ENCODE results near the gene LRRC61.
A peak's percentile ranks its signal among the peaks of the same experiment; 100 is the strongest.
"Not testable (repeated sequence)": the region's sequence is repeated elsewhere in the genome, so short reads cannot be mapped to it uniquely, and the experiment has no call there.

LRRC61 gene, protein sequence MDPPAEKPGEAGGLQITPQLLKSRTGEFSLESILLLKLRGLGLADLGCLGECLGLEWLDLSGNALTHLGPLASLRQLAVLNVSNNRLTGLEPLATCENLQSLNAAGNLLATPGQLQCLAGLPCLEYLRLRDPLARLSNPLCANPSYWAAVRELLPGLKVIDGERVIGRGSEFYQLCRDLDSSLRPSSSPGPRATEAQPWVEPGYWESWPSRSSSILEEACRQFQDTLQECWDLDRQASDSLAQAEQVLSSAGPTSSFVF

DNA sequence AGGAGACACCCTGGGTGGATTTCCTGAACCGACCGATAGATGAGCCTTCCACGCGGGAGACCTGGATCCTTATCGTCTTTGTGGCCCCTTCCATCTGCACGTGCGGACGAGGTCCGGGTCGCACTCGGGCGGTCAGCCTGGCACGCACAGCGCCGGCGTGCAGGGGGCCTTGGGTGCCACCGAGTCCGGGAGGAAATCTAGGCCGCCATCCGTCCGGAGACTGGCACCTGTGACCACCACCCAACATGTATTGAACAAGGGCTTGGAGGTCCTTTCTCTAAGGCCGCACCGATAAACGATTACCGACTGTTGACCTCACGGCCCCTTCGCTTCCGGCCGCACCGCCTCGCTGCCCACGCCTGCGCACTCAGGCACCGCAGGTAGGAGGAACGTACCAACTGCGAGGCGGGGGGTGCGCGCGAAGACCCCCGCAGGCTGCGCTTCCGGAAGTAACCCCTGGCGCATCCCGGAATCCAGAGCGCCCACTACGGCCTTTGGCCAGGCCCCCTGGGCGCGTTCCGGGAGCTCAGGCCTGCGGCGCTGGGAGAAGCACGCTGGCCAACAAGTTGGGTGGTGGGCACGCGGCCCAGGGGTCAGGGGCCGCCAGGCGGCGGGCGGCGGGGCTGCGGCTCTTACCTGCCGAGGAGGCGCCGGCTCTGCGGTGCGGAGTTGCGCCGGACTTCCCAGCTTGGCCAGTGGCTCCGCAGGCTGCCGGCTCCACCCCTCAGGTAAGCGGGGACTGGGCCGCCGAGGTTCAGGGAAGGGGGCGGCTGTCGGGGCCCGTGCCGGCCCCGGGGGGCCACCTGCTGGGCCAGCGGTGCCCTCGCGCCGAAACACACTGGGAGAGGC, at the start of gene LRRC61, which contains the start of gene ACTR3C:
Gene LRRC61 (plus strand): TSS at position 523 of the 849 bp plus-strand sequence. CDS start 13,507 bp downstream, outside the sequence.
Gene ACTR3C (minus strand): TSS at position 713 of the 849 bp plus-strand sequence. CDS start 28,249 bp downstream, outside the sequence.
- no peaks in the 10 kb centered on the region; the same call in 1 of the 2 replicates for H3K9me3 ChIP-seq (ENCODE audit: control insufficient read depth, insufficient read depth, low read length)
- peak within 1 kb of the TSS; percentile 71 for H3K9ac ChIP-seq (ENCODE audit: low read depth, low read length)
- H3K4me1 ChIP-seq (ENCODE audit: insufficient read depth, low read length): 0 out of 2 replicates have a peak, but pooled peaks cover 11% of the 10 kb centered on the region
- peaks cover 10% of the 10 kb centered on the region; the same call in 1 of the 2 replicates for H3K36me3 ChIP-seq (ENCODE audit: insufficient read depth, low read length)

DNA sequence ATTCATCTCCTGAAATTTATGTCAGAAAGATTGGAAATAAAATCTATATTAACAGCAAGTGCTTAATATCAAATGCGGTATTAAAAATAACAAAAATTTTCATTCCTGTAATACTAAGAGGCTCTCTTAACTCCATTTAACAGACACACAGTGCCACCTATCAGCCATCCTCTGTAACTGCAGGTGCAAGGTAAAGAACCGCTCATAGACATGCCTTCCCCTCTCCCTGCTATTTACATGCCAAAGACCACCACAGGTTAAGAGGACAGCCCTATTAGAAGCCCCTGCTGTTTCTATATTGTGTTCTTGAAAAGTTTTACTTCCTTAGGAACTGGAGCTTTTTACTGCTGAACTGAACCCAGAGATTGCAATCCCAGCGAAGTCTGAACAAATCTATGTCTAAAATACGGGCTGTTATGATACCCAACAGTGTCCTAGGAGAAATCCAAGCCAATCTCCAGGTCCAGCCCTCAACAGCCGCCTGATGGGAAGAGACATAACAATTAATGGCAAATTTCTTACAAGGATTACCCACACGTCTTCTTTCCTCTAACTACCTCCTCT, 46.9 kb upstream of the LRRC61 start:
- not testable (repeated sequence) for H3K9ac ChIP-seq (ENCODE audit: low read depth, low read length); H3K36me3 ChIP-seq (ENCODE audit: insufficient read depth, low read length); H3K9me3 ChIP-seq (ENCODE audit: control insufficient read depth, insufficient read depth, low read length); H3K4me1 ChIP-seq (ENCODE audit: insufficient read depth, low read length)

DNA sequence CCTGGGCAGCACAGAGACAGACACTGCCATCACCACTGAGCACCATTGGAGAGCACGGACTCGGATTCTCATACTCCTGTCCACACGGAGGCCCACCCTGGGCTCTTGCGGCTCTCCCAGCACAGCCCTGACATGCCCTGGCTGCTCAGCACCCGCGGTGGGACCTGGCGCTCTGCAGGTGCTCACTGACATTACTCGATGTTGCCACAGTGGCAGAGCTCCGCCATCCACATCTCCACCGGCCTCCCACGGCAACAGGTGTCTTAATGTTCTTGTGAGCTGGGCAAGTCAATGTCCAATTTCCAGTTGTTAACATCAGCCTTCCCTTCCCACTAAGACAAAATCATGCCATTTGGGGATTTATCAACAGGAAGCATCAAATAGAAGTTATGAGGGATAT, 44.8 kb upstream of the LRRC61 start:
- not testable (repeated sequence) for H3K9me3 ChIP-seq (ENCODE audit: control insufficient read depth, insufficient read depth, low read length); H3K36me3 ChIP-seq (ENCODE audit: insufficient read depth, low read length); H3K9ac ChIP-seq (ENCODE audit: low read depth, low read length); H3K4me1 ChIP-seq (ENCODE audit: insufficient read depth, low read length)

DNA sequence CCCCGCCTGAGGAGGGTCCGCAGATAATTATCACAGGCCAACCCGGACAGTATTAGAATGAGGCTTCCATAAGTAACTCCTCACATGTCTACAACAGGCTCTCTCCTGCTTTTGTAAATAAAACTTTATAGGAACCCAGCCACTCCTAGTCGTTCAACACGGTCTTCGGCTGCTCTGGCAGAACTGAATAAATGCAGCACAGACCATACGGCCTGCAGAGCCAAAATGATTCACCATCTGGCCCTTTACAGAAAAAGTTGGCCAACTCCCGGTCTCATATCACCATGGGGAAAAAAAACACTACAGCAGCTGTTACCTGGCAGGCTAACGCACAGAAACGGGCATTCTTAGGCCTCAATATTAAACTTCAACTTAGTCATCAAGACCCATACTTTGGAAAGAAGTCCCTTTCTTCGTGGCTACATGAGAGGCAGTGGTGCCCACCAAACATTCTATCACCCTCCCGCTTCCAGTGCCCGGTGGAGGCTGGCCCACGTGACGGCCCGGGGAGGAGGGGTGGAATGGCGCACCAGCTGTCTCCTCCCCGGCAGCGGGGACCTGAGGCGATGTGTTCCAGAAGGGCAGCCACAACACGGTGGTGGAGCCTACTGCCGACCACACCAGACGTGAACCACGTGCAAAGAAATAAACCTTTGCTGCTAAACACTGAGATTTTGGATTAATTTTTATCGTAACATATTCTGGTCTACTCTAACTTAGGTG, 41.3 kb upstream of the LRRC61 start:
- not testable (repeated sequence) for H3K36me3 ChIP-seq (ENCODE audit: insufficient read depth, low read length); H3K9me3 ChIP-seq (ENCODE audit: control insufficient read depth, insufficient read depth, low read length); H3K9ac ChIP-seq (ENCODE audit: low read depth, low read length); H3K4me1 ChIP-seq (ENCODE audit: insufficient read depth, low read length)

DNA sequence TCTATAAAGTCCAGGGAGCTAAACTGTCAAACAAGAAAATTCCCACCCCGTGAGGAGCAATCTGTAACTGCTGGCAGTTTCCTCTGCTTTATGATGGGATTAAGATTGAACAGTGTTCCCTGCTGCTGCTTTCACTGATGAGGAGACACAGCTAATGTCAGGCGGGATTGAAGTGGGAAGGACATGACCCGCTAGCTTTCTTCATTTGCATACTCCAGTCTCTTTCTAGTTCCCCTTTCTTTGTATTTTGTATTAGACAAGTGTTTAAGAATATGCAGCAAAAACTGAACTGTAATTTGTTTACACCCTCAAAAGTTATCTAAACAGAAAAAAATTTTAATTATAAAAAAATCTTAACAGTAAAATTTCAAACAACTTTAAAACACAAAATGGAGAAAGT, 40.0 kb upstream of the LRRC61 start:
- not testable (repeated sequence) for H3K36me3 ChIP-seq (ENCODE audit: insufficient read depth, low read length); H3K9me3 ChIP-seq (ENCODE audit: control insufficient read depth, insufficient read depth, low read length)

DNA sequence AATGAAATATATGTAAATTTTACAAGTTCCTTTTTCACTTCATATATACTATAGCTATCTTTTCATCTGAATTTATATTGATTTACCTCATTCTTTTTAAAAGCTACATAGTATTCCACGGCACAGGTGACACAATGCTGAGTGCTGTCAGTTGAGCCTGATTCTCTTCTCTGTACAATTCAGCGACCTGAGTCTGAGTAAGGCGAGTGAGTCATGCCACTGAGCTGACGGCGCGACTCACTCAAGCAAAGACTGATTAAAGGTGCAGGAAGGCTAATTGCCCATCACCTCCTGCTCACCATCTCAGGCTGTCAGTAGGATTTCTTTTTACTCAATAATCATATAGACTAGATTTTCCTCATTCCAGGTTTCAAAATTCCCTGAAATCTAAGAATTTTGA, 39.5 kb upstream of the LRRC61 start:
- not testable (repeated sequence) for H3K36me3 ChIP-seq (ENCODE audit: insufficient read depth, low read length); H3K4me1 ChIP-seq (ENCODE audit: insufficient read depth, low read length); H3K9ac ChIP-seq (ENCODE audit: low read depth, low read length); H3K9me3 ChIP-seq (ENCODE audit: control insufficient read depth, insufficient read depth, low read length)

More for the DNA sequence above, 40.0 kb upstream of the LRRC61 start:
- not testable (repeated sequence) for H3K4me1 ChIP-seq (ENCODE audit: insufficient read depth, low read length); H3K9ac ChIP-seq (ENCODE audit: low read depth, low read length)

DNA sequence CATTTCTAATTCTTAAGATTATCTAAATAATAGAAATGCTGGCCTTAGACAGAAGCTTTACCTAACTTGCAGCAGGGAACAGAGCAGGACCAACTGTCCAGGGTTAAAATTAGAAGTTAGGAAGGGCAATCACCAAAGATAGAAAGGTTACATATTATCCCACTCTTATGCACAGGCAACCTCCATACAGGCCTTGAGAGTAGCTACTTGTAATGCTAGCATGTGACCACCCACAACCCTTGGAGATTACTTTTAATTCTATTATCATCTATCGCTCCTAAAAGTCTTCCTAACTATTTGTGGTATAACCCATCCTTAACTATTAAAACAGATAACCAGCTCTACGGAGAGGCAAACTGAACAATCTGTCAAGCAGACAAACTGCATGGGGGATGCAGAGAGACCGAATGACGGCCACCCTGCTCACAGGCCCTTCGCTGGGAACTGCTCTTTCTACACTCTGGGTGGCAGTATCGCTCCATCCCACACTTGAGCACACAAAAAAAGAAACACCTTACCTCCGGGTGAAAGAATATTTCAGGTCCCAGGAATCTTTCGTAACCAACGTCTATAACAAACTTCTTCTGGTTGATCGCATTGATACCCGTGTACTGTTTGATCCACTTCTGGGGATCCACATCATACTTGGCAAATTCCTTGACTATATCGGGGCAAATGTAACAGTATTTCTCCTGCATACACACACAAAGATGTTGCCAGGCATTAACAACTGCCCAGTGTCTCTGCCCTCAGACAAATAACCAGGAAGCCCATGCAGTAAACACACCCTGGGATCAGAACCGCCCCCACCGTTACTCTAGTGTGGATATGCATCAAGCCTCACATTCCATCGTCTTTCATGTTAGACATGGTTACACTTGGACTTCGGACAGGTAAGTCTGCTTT, 37.1 kb upstream of the LRRC61 start:
- not testable (repeated sequence) for H3K4me1 ChIP-seq (ENCODE audit: insufficient read depth, low read length); H3K9me3 ChIP-seq (ENCODE audit: control insufficient read depth, insufficient read depth, low read length); H3K36me3 ChIP-seq (ENCODE audit: insufficient read depth, low read length); H3K9ac ChIP-seq (ENCODE audit: low read depth, low read length)

DNA sequence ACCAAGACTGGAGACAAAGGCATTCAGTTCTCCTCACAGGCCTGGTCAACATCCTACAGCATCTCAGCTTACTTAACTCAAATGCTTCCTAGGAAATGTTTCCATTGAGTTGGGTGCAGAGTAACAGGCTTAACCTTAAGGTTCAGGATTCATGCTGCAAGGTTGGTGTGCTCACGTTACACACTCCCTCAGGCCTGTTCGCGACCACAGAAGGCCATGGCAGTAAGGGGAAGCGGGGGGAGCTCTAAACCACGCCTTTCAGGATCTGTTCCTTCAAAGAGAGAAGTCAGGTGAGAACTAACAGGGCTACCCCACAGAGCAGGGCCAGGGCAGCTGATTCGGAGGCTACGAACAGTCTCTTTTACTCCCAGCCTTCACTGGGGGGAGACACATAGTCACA, 35.3 kb upstream of the LRRC61 start:
- H3K9me3 ChIP-seq (ENCODE audit: control insufficient read depth, insufficient read depth, low read length); H3K36me3 ChIP-seq (ENCODE audit: insufficient read depth, low read length); H3K4me1 ChIP-seq (ENCODE audit: insufficient read depth, low read length); H3K9ac ChIP-seq (ENCODE audit: low read depth, low read length): not testable (repeated sequence)

DNA sequence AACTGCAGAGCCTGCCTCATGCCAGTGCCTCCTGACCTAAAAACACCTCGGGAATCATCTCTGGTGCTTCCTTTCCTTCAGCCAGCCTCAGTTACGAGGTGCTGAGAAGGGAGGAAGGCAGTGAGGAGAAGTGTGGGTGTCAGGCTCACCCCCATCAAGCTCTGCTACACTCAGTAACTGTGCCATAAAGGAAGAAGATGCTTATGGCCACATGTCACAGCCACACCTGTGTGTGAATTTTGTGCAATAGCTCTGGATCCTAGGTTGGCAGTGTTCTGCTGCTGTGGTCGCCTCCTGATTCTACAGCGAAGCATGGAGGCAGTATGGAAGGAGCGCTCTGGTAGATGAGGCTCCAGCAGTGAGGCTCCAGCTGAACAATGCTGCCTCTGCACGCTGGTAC, 34.3 kb upstream of the LRRC61 start:
- not testable (repeated sequence) for H3K9me3 ChIP-seq (ENCODE audit: control insufficient read depth, insufficient read depth, low read length); H3K36me3 ChIP-seq (ENCODE audit: insufficient read depth, low read length); H3K4me1 ChIP-seq (ENCODE audit: insufficient read depth, low read length); H3K9ac ChIP-seq (ENCODE audit: low read depth, low read length)

DNA sequence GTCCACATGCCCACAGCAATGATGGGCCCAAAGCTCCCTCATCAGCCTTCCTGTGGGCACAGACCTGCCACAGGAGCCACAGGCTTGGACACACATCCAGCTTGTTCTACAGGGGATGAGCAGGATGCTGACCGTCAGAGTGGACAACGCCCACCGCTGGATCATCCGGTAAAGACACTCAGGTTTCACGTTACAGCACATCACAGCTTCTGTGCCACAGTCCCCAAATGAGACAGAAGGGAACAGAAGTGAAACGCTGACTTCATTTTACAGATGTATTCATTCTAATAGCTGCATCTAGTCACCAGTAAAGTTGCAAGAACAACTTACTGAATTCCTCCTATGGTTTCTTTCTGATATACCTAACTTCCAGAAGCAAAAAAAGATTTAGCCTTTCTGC, 32.8 kb upstream of the LRRC61 start:
- not testable (repeated sequence) for H3K4me1 ChIP-seq (ENCODE audit: insufficient read depth, low read length); H3K9ac ChIP-seq (ENCODE audit: low read depth, low read length); H3K36me3 ChIP-seq (ENCODE audit: insufficient read depth, low read length); H3K9me3 ChIP-seq (ENCODE audit: control insufficient read depth, insufficient read depth, low read length)

DNA sequence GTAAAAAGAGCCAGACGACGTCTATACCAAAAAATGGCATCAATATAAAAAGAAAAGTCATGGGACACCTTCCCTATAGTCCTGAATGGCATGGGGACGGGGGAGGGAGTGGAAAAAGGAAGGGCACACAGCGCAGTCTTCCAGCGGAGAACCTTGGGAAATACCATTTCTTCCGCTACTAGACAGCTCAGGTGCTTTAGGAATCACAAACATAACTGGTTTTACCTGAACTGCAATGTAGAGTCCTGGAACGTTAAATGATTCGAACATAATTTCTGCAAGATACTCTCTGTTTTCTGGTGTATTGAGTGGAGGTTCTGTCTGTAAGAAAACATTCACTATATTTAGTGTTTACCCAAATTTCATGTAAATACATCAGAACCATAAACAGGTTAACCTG, 28.1 kb upstream of the LRRC61 start:
- H3K4me1 ChIP-seq (ENCODE audit: insufficient read depth, low read length); H3K9ac ChIP-seq (ENCODE audit: low read depth, low read length); H3K9me3 ChIP-seq (ENCODE audit: control insufficient read depth, insufficient read depth, low read length); H3K36me3 ChIP-seq (ENCODE audit: insufficient read depth, low read length): not testable (repeated sequence)

DNA sequence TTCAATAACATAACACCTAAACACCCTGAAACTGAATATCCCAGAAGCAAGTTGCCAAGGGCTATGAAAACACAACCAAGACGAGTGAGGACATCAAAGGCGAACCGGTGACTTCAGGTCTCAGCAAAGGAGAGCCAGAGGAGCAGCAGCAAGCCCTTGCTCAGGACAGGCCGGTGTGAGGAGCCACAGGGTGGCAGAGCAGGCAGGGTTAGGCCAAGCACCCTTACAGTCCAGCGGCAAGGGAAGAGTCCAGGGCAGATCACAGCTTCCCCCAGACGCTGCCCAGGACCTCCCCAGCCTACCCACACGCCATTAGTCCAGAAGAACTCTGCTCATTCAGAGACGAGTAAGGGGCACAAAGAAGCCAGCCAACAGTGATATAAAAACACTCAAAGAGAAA, 27.5 kb upstream of the LRRC61 start:
- not testable (repeated sequence) for H3K4me1 ChIP-seq (ENCODE audit: insufficient read depth, low read length); H3K9ac ChIP-seq (ENCODE audit: low read depth, low read length); H3K9me3 ChIP-seq (ENCODE audit: control insufficient read depth, insufficient read depth, low read length)

DNA sequence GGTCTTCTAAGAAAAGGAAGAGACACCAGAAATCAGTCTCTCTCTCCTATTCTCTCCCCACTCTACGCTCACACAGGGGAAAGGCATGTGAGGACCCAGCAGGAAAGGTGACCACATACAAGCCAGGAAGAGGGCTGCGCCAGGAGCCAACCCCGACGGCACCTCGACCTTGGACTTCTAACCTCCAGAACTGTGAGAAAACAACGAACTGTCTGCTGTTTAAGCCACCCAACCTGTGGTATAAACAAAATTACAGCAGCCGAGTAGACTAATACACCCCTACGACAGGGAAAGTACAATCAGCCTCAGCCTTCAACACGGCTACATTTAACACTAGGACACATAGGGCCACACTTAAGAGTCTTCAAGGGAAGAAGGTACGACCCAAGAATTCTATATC, 26.4 kb upstream of the LRRC61 start:
- not testable (repeated sequence) for H3K4me1 ChIP-seq (ENCODE audit: insufficient read depth, low read length); H3K36me3 ChIP-seq (ENCODE audit: insufficient read depth, low read length); H3K9ac ChIP-seq (ENCODE audit: low read depth, low read length); H3K9me3 ChIP-seq (ENCODE audit: control insufficient read depth, insufficient read depth, low read length)

More for the DNA sequence above, 27.5 kb upstream of the LRRC61 start:
- not testable (repeated sequence) for H3K36me3 ChIP-seq (ENCODE audit: insufficient read depth, low read length)

DNA sequence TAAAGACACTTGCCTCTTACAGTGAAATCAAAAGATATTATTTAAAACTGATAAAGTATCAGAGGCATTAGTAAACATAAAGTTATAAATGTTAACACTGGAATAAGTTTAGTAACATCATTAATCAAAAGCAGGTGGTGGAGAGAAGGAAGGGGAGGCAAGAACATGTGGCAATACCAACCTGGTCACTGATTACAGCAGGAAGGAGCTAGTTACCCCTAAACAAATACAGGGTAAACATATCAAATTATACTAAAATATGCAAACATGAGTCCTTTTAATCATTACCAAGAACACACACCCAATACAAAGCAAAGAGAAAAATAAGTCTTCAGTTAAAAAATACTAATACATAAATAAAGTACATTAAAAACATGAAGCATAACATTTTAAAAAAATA, 25.2 kb upstream of the LRRC61 start:
- not testable (repeated sequence) for H3K36me3 ChIP-seq (ENCODE audit: insufficient read depth, low read length)

More for the DNA sequence above, 25.2 kb upstream of the LRRC61 start:
- not testable (repeated sequence) for H3K4me1 ChIP-seq (ENCODE audit: insufficient read depth, low read length); H3K9ac ChIP-seq (ENCODE audit: low read depth, low read length); H3K9me3 ChIP-seq (ENCODE audit: control insufficient read depth, insufficient read depth, low read length)
